GM19238 (cell line): ENCODE results near the gene EEF1G.
"Not testable (repeated sequence)": the region's sequence is repeated elsewhere in the genome, so short reads cannot be mapped to it uniquely, and the experiment has no call there.

ENCODE experiments used
- DNase-seq: peaks from one replicate; pipeline ENCODE4 v3.0.0; 2011; ENCODE audit warnings: low spot score; ENCODE audit not compliant: insufficient read length

Gene EEF1G

GRCh38 chr11:62555464-62556107, 18.1 kb downstream of the EEF1G start:
- DNase-seq = peak; percentile 63

DNA sequence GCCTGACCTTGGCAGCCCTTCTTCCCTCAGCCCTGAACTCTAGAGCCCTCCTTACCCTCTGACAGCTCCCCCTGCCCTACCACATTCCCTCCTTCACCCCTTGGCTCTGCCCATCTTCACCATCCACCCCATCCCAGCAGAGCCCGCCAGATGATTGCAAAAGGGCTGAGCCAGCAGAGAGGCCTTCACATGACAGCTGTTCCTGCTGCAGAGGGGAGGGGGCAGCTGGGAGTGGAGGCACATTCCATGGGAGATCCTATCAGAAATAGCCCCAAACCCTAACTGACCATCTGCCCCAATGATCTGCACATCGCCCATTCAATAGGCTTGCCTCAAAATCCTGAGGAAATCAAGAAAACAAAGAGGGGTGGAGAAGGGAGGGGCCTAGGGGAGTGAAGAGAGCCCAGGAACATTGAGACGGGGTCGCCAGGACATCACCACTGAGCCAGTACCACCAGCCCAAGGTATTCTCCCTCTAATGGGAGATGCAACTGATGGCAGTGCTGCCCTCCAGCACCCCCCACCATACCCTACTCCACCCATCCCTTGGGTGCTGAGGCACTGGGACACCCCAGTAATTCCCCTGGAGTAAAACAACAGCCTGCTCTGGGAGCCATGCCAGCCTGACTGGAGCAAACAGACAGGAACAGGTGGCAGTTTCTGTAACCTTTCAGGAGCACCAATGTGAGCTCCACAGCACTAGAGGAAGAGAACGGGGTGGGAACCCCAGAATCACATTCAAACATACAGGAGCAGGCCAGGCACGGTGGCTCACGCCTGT, 19.1 kb downstream of the EEF1G start:
- no peak for DNase-seq

DNA sequence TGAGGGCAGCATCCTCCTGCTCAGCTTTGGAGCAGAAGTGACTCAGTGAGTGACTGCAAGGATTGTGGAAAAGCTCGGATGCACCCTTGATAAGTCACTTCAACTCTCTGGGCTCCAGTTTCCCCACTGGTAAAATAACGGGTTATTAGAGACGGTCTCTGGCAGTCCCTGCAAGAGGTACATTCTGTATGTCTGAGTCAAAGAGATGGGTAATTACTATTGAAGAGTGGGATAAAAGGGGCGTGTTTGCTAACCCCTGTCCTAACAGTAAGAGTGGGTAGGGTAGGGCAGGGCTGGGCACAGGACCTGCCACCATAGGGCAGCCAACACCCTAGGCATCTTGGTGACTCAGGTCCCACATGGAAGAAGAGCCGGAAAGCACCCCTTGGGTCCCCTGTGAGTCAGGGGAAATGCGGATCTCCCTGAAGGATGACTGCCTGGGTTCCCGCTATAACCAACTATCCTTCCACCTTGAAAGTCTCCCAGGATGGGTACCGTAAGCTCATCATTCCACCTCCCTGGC, 19.8 kb downstream of the EEF1G start:
- DNase-seq = no peak

- no peak for DNase-seq
These were observed 20.4 kb downstream of the EEF1G start for GRCh38 chr11:62553080-62553838.

DNA sequence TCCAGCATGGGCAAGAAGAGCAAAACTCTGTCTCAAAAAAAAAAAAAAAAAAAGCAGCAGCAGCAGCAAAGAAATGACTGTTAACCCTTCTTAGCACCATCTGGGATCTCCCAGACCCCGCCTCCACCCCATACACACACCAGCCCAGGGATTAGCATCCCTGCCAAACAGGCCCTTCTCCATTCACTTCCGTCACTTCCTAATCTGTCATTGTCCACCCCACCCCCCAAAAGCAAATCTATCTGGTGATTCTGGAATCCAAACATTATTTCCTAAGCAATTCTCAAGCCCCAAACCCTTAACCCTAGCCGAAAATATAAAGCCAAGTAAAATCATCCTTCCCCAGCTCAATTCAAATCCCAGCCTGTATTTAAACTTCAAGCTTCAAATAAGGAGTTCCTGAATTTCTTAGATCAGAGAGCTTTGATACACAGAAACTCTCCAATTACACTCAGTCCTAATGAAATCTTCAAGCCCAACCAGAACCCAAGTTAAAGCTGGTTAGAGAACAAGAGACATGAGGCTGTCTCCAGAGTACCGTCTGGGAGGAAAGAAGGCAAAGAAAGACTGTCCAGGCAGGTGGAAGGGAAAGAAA, 21.1 kb downstream of the EEF1G start:
- no peak for DNase-seq

- not testable (repeated sequence) for DNase-seq
These were observed 23.2 kb downstream of the EEF1G start for GRCh38 chr11:62550478-62550877.

DNA sequence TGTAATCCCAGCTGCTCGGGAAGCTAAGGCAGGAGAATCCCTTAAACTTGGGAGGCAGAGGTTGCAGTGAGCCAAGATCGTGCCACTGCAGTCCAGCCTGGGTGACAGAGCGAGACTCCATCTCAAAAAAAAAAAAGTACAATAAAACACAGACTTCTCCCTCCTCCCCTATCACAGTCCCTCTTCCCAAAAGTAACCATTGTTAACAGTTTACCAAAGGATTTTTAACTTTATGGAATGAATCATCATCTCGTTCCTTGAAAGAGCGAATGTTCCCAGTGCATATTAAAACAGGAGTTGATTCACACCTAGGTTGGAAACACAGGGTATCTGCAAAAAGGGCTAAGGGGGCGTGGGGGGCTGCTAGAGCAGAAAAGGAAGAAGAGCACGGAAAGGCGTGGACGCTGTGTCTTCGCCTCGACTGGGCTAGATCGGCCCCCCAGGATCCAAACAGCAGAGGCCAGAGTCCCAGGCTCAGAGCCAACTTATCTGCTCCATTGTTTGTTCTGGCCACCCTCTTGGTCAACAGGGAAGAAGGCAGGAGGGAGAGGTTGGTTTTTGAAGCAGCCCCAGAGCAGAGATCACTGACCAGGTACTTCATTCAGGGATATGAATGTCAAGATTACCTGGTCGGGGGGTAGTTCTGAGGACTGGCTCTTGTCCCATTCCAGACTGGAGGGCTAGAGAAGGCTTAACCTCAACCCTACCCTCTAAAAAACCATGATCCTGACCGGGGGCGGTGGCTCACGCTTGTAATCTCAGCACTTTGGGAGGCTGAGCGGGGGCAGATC, 25.0 kb downstream of the EEF1G start:
- no peak for DNase-seq

DNA sequence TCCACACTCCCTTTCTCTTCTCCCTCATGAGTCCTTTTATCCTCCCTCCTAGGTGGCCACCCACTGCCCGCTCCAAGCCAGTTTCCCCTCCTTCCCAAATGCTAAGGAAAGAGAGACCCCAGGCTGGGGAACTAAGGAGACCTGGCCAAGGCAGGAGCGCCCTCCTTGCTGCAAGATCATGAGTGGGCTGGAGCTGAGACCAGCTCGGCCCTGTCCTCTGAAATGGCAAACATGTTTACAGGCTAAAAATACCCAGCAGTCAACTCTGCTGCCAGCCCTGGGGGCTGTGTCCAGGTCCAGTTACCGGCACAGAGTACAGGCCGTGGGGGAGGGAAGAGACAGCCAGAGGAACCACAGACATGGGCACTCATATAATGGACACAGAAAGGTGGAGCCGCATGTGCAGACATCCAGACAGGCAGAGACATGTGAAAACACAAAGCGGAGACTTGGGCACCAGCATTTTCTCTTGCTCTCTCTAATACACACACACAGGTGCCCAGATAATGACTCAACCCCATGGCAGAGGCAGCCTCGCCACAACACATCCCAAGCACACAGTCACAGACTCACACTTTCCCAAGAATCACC, 25.9 kb downstream of the EEF1G start:
- no peak for DNase-seq

- no peak for DNase-seq
These were observed 26.6 kb downstream of the EEF1G start for GRCh38 chr11:62546929-62547625.

- DNase-seq = no peak
These were observed 27.3 kb downstream of the EEF1G start, which contains the start of gene AHNAK for GRCh38 chr11:62546244-62546928. Gene AHNAK, minus strand, starts transcription at chr11:62546806. Its CDS starts 10,708 bp downstream, at chr11:62536098.

DNA sequence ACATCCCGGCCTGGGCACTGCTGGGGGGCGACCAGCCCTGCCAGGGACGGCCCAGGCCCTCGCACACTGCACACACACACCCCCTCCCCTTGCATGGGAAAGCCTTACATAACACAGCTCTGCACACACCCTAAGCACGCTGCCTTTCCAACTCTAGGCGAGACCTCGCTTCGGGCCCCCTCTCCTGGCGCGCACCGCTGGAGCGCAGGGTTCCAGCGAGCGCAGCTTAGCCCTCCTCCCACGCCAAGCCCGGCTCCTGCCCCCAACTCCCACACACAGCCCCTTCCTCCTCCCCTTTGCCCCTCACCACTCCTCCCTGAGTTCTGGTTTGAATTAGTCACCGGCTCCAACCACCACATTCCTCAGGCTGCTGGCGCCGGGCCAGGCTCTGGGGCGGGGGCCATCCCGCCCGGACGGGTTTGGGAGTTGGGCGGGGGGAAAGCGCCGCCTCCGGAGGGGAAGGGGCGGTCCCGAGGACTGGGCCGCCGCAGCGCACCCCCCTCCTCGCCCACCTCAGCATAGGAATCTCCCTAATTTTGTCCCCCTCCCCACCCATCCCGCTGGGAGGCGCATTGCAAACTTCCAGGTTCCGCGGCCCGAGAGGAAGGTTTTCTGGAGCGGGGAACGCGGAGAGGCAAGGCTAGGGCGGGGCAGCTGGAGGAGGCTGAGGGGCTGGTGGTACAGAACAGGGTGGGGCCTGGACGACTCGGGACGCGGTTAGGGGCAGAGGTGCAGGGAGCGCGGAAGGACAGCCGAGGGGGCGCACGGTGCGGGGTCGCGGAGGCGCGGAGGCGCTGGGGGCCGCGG, 28.1 kb downstream of the EEF1G start:
- no peak for DNase-seq

- DNase-seq = no peak
These were observed 28.9 kb downstream of the EEF1G start for GRCh38 chr11:62544581-62545436.

DNA sequence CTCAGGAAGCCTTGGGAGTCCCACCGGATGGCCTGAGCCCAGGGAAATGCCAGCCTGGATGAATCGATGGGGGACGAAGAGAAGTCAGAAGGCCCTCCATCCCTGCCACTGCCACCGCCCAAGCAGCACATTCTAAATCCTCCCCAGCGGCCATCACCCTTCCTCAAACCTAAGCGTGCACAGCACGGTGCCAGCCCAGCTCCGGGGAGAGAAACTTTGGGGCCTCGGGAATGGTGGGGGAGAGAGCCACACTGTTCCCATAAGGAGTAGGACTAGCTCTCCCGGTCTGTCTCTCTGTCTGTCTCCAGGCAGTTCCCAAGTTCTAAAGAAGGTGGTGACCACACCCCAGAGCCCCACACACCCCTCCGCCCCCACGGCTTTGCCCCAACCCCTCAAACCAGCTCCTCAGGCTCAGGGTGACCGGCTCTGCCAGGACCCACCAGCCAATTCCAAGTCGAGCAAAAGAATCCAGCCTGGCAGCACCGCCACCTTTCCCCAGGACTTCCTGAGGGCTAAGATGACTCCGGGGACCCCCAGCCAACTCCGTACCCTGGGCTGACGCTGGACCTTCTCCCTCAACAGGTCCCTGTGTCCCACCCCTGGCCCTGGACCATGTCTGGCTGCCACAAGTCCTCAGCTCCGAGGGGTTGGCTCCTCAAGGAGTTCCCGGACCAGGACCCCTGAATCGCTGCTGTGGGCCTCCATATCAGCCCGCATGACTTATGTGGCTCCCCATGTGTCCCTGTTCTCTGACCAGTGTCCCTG, 29.8 kb downstream of the EEF1G start:
- DNase-seq = no peak

- peak; percentile 68 for DNase-seq
These were observed 30.7 kb downstream of the EEF1G start for GRCh38 chr11:62542750-62543567.

GRCh38 chr11:62542111-62542745, 31.5 kb downstream of the EEF1G start:
- no peak for DNase-seq
